GM18951 (cell line): ENCODE results near the gene MGAT4A.

ENCODE experiments used
- POLR2A ChIP-seq: IDR thresholded peaks from 4 replicates; pipeline ENCODE4 v1.6.1; 2011; ENCODE audit warnings: mild to moderate bottlenecking; ENCODE audit not compliant: insufficient read length, insufficient read depth; ENCODE audit errors: extremely low read depth
- in situ Hi-C: fragments of 300-500 bp; cut with MboI; formaldehyde crosslinking; loops from one replicate; pipeline ENCODE4 v1.12.0; 2022; ENCODE audit warnings: low sequenced_read_pairs, mixed read lengths, inconsistent platforms; ENCODE audit not compliant: unreplicated experiment

The MGAT4A gene

GRCh38 chr2:98637401-98638147, 93.4 kb downstream of the MGAT4A start:
- TF ChIP-seq POLR2A = no peak
- in situ Hi-C loops = no loop called here

GRCh38 chr2:98634406-98635092, 96.4 kb downstream of the MGAT4A start:
- no peak for TF ChIP-seq POLR2A
- in situ Hi-C loops = no loop called here

DNA sequence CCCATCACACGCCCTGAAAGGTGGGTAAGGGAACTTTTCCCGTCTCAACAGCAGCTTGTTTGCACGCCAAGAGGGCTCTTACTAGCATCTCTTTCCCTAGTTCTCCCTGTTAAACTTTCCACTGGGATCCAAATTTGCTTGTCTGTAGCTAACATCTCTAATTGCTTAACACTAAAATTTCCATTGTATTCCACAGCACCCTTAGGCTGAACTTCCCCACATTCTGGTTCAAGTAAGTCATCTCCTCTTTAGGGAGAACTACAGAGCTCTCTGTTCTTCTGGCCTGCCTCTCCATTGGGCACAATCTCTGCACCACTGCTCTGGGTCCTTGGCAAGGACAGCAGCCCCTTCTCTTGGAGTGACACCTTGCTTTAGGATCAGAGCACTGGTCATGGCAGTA, 98.6 kb downstream of the MGAT4A start:
- in situ Hi-C loops = no loop called here
- no peak for TF ChIP-seq POLR2A

DNA sequence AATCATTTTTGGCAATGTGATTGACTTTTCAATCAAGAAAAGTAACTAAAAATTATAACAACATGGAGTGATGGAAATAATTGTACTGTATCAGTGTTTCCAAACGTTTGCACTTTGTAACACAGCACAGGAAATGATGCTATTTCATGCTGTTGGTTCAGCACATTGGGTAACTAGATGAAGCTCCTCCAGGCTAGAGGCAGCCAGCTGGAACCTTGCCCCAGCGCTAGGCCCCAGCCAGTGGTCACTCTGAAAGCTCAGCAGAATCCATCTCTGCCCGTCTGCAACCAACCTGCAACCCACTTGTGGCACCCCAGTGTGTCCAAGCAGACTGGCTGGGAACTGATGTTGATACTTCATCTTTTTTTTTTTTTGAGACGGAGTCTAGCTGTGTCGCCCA, 107.3 kb downstream of the MGAT4A start:
- TF ChIP-seq POLR2A = no peak
- in situ Hi-C loops = no loop called here

DNA sequence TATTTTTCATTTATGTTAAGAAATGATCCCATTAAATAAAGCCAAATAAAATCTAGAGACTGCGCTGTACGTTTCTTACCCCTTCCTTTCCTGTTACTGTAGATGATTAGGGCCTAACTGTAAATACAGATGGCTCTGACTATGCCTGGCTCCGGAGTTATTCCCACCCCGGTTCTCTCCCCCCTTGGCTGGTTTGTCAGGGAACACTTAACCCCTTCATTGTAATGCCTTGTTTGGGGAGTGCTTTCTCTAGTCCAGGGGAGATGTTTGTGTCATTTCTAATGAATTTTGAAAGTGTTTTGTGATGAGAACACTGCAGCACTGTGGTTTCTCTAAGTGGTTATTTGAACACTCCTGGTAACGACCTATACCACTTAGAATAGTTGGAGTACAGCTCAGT, 113.8 kb downstream of the MGAT4A start:
- TF ChIP-seq POLR2A = no peak
- in situ Hi-C loops = no loop called here

GRCh38 chr2:98615481-98615880, 115.5 kb downstream of the MGAT4A start:
- TF ChIP-seq POLR2A = no peak

DNA sequence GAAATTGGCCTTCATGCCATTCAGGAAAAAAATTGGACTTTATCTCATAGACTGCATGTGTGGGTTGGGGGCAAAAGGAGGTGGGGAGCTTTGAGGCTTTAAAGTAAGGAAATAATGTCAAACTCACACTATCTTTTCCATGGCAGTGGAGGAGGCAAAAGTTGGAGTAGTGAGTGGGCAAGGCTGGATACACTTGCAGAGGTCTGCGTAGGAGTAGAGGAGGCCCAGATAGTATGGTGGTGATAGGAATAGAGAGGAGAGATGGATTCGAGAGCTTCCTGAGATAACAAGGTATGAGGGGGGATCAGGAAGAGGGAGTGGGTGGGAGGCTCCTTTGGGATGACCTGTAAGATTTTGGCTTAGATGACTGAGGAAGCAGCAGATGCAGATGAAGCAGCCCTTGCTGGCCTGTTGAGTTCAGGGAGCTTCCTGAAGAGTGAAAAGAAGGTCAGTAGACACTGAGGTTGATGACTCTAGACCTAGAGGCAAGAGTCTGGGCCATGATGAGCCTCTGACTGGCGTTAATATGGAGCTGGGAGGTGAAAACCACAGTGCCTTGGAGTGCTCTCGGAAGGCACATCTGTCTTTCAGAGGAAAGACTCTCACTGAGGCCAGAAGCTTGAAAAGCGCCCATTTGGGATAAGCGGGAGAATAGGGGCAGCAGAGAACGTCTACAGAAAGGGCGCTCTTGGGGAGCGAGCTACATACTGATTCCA, 116.8 kb downstream of the MGAT4A start:
- TF ChIP-seq POLR2A = no peak
- in situ Hi-C loops = no loop called here

More at GRCh38 chr2:98615481-98615880, 115.5 kb downstream of the MGAT4A start:
- in situ Hi-C loops = no loop called here

- TF ChIP-seq POLR2A = no peak
- in situ Hi-C loops = loop anchor here (10.0 kb wide), 1 partner anchor 194 kb away; no protein-coding TSS in a partner anchor
Measured at GRCh38 chr2:98608962-98609604, 121.8 kb downstream of the MGAT4A start.

- in situ Hi-C loops = loop anchor here (10.0 kb wide), 1 partner anchor 194 kb away; no protein-coding TSS in a partner anchor
- TF ChIP-seq POLR2A = peak; percentile 89
Measured at GRCh38 chr2:98608116-98608961, 122.6 kb downstream of the MGAT4A start, which contains the start of the genes COA5 and UNC50. Gene COA5, minus strand, starts transcription at chr2:98608512. Its CDS starts 107 bp downstream, at chr2:98608405. Gene UNC50, plus strand, starts transcription at chr2:98608589. Its CDS starts 1,171 bp downstream, at chr2:98609760.

- in situ Hi-C loops = loop anchor here (10.0 kb wide), 1 partner anchor 193 kb away; no protein-coding TSS in a partner anchor
- TF ChIP-seq POLR2A = no peak
Measured at GRCh38 chr2:98607741-98608115, 123.2 kb downstream of the MGAT4A start.

DNA sequence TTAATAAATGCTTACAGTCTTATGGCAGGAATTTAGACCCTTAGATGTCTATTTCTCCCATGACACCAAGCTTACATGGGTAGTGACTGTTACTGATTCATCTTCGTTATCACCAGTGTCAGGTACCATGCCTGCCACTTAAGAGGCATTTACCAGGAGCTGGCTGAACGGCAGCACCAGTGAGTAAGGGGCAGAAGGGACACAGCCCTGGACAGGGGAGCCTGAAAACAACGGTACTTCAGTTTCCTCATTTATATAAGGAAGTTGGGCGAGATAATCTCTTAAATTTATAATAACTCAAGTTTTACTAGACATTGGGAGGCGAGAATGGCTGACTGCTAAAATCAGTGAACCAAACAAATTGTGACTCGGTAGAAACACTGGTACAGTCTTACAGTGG, 123.8 kb downstream of the MGAT4A start:
- in situ Hi-C loops = loop anchor here (10.0 kb wide), 1 partner anchor 192 kb away; no protein-coding TSS in a partner anchor
- no peak for TF ChIP-seq POLR2A

DNA sequence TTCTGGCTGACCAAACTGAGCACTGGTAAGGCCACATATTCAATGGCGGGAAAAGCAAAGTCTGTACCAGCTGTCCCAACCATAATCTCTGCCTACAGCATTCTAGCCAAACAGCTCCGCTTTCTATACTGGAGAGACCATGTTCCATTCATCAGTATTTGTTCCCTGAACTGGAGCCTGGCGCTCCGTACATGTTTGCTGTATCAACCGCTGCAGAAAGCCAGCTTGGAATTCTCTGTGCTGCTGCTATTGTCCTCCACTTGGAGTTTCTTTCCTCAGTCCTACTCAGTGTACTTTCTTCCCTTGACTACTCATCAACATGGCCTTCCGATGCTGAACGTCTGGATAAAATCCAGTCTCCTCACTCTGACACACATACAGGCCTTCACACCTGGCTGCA, 124.5 kb downstream of the MGAT4A start:
- in situ Hi-C loops = loop anchor here (10.0 kb wide), 1 partner anchor 192 kb away; no protein-coding TSS in a partner anchor
- TF ChIP-seq POLR2A = no peak
